A549 treated with dexamethasone at 1 μM for 4 hours (cell line): Measurements from ENCODE around the gene DNER. TPM values are rescaled to one million over a fixed set of nuclear protein-coding genes. Genes with fewer than 3 reads are reported as not detected.

Source experiments
- total RNA-seq: library from RNA; stranded (reverse); fragments of 200-300 nt; extraction: Qiagen RNA extraction; gene quantifications from 5 replicates; pipeline ENCODE4 v1.2.3, GENCODE V29; 2022

The DNER gene, protein sequence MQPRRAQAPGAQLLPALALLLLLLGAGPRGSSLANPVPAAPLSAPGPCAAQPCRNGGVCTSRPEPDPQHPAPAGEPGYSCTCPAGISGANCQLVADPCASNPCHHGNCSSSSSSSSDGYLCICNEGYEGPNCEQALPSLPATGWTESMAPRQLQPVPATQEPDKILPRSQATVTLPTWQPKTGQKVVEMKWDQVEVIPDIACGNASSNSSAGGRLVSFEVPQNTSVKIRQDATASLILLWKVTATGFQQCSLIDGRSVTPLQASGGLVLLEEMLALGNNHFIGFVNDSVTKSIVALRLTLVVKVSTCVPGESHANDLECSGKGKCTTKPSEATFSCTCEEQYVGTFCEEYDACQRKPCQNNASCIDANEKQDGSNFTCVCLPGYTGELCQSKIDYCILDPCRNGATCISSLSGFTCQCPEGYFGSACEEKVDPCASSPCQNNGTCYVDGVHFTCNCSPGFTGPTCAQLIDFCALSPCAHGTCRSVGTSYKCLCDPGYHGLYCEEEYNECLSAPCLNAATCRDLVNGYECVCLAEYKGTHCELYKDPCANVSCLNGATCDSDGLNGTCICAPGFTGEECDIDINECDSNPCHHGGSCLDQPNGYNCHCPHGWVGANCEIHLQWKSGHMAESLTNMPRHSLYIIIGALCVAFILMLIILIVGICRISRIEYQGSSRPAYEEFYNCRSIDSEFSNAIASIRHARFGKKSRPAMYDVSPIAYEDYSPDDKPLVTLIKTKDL
- 9.1 to 14.0 TPM (median 10.9 TPM) in 5 replicates for total RNA-seq

DNA sequence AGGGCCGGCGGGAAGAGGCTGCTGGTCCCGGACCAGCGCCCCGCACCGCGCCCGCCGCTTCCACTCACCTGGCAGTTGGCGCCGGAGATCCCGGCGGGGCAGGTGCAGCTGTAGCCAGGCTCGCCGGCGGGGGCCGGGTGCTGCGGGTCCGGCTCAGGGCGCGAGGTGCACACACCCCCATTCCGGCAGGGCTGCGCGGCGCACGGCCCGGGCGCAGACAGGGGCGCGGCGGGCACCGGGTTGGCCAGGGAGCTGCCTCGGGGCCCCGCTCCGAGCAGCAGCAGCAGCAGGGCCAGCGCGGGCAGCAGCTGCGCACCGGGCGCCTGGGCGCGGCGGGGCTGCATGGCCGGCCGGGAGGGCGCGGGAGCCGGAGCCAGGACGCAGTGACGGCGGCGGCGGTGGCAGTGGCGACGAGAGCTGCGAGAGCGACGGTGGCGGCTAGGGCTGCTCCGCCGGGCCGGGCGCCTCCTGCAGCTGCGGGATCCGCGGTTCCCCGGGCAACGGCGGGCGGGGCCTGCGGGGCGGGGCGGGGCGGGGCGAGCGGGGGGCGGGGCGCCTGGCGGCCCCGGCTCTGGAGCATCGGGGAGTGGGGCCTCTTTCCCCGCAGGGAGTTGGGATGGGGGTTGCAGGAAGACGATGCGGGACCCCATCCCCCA lies at the start of gene DNER:
Gene DNER, minus strand, starts transcription at position 476 of the 656 bp plus-strand sequence. Its CDS starts 132 bp downstream, at position 344.

Other genes starting within 250 kb of the DNER start
- gene TRIP12, start 207.5 kb upstream of the DNER start, total RNA-seq = 88.3 to 136 TPM (median 117 TPM) in 5 replicates
- gene FBXO36, start 207.9 kb upstream of the DNER start, total RNA-seq = 0.84 to 1.6 TPM (median 1.3 TPM) in 5 replicates